GM23338 (cell line): ENCODE data around the gene VCPKMT. TPM values are rescaled to one million over a fixed set of nuclear protein-coding genes. Genes with fewer than 3 reads are reported as not detected.

ENCODE experiments used
- ATAC-seq: fragments of 200-7000 bp; cut with Tn5 transposase; 3 replicates; pipeline ENCODE4 v1.9.1; 2020
- DNase-seq: peaks from one replicate; pipeline ENCODE4 v3.0.0-alpha.2; 2015; ENCODE audit warnings: low spot score
- H2AFZ ChIP-seq: fragments of 200-600 bp; sonication (generic); 2 replicates; pipeline ENCODE4 v1.8.0; 2016; ENCODE audit warnings: antibody characterized with exemption, mild to moderate bottlenecking, moderate library complexity
- H3F3A ChIP-seq: fragments of 200-600 bp; sonication (generic); replicated peaks from 2 replicates; pipeline ENCODE4 v1.8.0; 2017; ENCODE audit warnings: antibody characterized with exemption, mixed run types, low read depth
- H3K27ac ChIP-seq: fragments of 200-600 bp; sonication (generic); 2 replicates; pipeline ENCODE4 v1.6.1; 2016; ENCODE audit warnings: low read depth
- H3K27me3 ChIP-seq: fragments of 200-600 bp; sonication (generic); 2 replicates; pipeline ENCODE4 v1.8.0; 2016; ENCODE audit warnings: mild to moderate bottlenecking, mixed run types, moderate library complexity; ENCODE audit not compliant: insufficient read depth
- H3K36me3 ChIP-seq: fragments of 200-600 bp; sonication (generic); 2 replicates; pipeline ENCODE4 v1.8.0; 2016; ENCODE audit warnings: mild to moderate bottlenecking; ENCODE audit not compliant: insufficient read depth
- H3K4me1 ChIP-seq: fragments of 200-600 bp; sonication (generic); 2 replicates; pipeline ENCODE4 v1.8.0; 2016; ENCODE audit warnings: mild to moderate bottlenecking, moderate library complexity; ENCODE audit not compliant: insufficient read depth
- H3K4me2 ChIP-seq: fragments of 200-600 bp; sonication (generic); 2 replicates; pipeline ENCODE4 v1.7.1; 2017; ENCODE audit warnings: mixed run types
- H3K4me3 ChIP-seq: fragments of 200-600 bp; sonication (generic); 2 replicates; pipeline ENCODE4 v1.6.1; 2016; ENCODE audit warnings: mixed run types
- H3K79me2 ChIP-seq: fragments of 200-600 bp; sonication (generic); replicated peaks from 2 replicates; pipeline ENCODE4 v1.8.0; 2017; ENCODE audit warnings: mild to moderate bottlenecking; ENCODE audit not compliant: insufficient read depth
- H3K9me2 ChIP-seq: fragments of 200-600 bp; sonication (generic); 2 replicates; pipeline ENCODE4 v1.8.0; 2017; ENCODE audit not compliant: insufficient read depth
- H4K20me1 ChIP-seq: fragments of 200-600 bp; sonication (generic); replicated peaks from 2 replicates; pipeline ENCODE4 v1.8.0; 2017; ENCODE audit warnings: mild to moderate bottlenecking; ENCODE audit not compliant: insufficient read depth
- H3K27ac Mint-ChIP-seq: 2 replicates; pipeline ENCODE4 v1.8.0; 2020; ENCODE audit warnings: inconsistent platforms, mild to moderate bottlenecking, moderate library complexity, mixed read lengths
- H3K27me3 Mint-ChIP-seq: 3 replicates; pipeline ENCODE4 v1.8.0; 2022; ENCODE audit warnings: low read depth, mild to moderate bottlenecking, moderate library complexity, mixed read lengths, inconsistent platforms; ENCODE audit not compliant: insufficient read depth, poor library complexity
- H3K36me3 Mint-ChIP-seq: 3 replicates; pipeline ENCODE4 v1.8.0; 2021; ENCODE audit warnings: low read depth, mild to moderate bottlenecking, inconsistent platforms, moderate library complexity, mixed read lengths
- H3K4me1 Mint-ChIP-seq: 3 replicates; pipeline ENCODE4 v1.8.0; 2020; ENCODE audit warnings: mild to moderate bottlenecking, inconsistent platforms, mixed read lengths
- H3K4me3 Mint-ChIP-seq: 3 replicates; pipeline ENCODE4 v1.8.0; 2021; ENCODE audit warnings: moderate library complexity, mild to moderate bottlenecking, inconsistent platforms, mixed read lengths
- H3K9me3 Mint-ChIP-seq: 3 replicates; pipeline ENCODE4 v1.8.0; 2020; ENCODE audit warnings: moderate library complexity, mild to moderate bottlenecking, inconsistent platforms, mixed read lengths
- POLR2AphosphoS5 ChIP-seq: IDR thresholded peaks from 2 replicates; pipeline ENCODE4 v1.6.1; 2016; ENCODE audit warnings: antibody characterized with exemption, low read depth
- ZNF114 ChIP-seq: fragments of 250-450 bp; sonication (Bioruptor Pico); IDR thresholded peaks from 2 replicates; pipeline ENCODE4 v1.5.0; 2020; ENCODE audit warnings: mild to moderate bottlenecking, moderate library complexity
- polyA plus RNA-seq: library from polyadenylated mRNA; unstranded; fragments of >200 nt; fragmentation: Nextera tagmentation; extraction: Ambion mirVana; gene quantifications from 2 replicates; pipeline ENCODE4 v1.2.1, GENCODE V29; 2016
- total RNA-seq: library from RNA; depleted of rRNA; stranded (reverse); fragments of >200 nt; shearing (Covaris generic); gene quantifications from 2 replicates; pipeline ENCODE4 v1.2.3, GENCODE V29; 2014
- TF ChIP-seq, protein P1 (sequence below): fragments of 250-450 bp; sonication (Bioruptor Pico); IDR thresholded peaks from 2 replicates; pipeline ENCODE4 v1.5.0; 2020; ENCODE audit warnings: mild to moderate bottlenecking, moderate library complexity
- TF ChIP-seq, protein P2 (sequence below): IDR thresholded peaks from 2 replicates; pipeline ENCODE4 v1.6.1; 2016; ENCODE audit warnings: antibody characterized with exemption
- TF ChIP-seq, protein P3 (sequence below): IDR thresholded peaks from one replicate; pipeline ENCODE4 v1.6.1; 2018; ENCODE audit warnings: antibody characterized with exemption; ENCODE audit not compliant: unreplicated experiment

The VCPKMT gene
- total and polyA plus RNA-seq, 2 experiments from 2014 or later, result 12.3 to 15.8 TPM

DNA sequence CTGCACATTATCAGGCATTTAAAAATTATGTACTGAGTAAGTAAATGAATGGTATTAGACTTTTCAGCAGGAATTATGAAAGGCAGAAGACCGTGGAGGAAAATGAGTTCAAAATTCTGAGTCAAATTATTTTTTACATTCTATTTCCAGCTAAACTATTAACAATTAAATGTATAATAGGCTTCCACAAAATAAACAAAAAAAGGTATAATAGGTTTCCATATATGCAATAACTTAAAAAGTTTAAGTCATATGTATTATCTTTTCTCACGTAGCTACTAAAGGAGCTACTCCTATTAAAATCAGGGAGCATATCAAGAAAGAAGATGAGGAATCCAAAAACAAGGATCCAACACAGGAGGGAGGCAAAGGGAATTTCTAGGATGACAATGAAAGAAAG is 11.4 kb upstream of the VCPKMT start (continued):
- TF ChIP-seq, protein P1, sequence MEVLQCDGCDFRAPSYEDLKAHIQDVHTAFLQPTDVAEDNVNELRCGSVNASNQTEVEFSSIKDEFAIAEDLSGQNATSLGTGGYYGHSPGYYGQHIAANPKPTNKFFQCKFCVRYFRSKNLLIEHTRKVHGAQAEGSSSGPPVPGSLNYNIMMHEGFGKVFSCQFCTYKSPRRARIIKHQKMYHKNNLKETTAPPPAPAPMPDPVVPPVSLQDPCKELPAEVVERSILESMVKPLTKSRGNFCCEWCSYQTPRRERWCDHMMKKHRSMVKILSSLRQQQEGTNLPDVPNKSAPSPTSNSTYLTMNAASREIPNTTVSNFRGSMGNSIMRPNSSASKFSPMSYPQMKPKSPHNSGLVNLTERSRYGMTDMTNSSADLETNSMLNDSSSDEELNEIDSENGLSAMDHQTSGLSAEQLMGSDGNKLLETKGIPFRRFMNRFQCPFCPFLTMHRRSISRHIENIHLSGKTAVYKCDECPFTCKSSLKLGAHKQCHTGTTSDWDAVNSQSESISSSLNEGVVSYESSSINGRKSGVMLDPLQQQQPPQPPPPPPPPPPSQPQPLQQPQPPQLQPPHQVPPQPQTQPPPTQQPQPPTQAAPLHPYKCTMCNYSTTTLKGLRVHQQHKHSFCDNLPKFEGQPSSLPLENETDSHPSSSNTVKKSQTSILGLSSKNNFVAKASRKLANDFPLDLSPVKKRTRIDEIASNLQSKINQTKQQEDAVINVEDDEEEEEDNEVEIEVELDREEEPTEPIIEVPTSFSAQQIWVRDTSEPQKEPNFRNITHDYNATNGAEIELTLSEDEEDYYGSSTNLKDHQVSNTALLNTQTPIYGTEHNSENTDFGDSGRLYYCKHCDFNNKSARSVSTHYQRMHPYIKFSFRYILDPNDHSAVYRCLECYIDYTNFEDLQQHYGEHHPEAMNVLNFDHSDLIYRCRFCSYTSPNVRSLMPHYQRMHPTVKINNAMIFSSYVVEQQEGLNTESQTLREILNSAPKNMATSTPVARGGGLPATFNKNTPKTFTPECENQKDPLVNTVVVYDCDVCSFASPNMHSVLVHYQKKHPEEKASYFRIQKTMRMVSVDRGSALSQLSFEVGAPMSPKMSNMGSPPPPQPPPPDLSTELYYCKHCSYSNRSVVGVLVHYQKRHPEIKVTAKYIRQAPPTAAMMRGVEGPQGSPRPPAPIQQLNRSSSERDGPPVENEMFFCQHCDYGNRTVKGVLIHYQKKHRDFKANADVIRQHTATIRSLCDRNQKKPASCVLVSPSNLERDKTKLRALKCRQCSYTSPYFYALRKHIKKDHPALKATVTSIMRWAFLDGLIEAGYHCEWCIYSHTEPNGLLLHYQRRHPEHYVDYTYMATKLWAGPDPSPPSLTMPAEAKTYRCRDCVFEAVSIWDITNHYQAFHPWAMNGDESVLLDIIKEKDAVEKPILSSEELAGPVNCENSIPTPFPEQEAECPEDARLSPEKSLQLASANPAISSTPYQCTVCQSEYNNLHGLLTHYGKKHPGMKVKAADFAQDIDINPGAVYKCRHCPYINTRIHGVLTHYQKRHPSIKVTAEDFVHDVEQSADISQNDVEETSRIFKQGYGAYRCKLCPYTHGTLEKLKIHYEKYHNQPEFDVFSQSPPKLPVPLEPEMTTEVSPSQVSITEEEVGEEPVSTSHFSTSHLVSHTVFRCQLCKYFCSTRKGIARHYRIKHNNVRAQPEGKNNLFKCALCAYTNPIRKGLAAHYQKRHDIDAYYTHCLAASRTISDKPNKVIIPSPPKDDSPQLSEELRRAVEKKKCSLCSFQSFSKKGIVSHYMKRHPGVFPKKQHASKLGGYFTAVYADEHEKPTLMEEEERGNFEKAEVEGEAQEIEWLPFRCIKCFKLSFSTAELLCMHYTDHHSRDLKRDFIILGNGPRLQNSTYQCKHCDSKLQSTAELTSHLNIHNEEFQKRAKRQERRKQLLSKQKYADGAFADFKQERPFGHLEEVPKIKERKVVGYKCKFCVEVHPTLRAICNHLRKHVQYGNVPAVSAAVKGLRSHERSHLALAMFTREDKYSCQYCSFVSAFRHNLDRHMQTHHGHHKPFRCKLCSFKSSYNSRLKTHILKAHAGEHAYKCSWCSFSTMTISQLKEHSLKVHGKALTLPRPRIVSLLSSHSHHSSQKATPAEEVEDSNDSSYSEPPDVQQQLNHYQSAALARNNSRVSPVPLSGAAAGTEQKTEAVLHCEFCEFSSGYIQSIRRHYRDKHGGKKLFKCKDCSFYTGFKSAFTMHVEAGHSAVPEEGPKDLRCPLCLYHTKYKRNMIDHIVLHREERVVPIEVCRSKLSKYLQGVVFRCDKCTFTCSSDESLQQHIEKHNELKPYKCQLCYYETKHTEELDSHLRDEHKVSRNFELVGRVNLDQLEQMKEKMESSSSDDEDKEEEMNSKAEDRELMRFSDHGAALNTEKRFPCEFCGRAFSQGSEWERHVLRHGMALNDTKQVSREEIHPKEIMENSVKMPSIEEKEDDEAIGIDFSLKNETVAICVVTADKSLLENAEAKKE, result no peak
- TF ChIP-seq, protein P2, sequence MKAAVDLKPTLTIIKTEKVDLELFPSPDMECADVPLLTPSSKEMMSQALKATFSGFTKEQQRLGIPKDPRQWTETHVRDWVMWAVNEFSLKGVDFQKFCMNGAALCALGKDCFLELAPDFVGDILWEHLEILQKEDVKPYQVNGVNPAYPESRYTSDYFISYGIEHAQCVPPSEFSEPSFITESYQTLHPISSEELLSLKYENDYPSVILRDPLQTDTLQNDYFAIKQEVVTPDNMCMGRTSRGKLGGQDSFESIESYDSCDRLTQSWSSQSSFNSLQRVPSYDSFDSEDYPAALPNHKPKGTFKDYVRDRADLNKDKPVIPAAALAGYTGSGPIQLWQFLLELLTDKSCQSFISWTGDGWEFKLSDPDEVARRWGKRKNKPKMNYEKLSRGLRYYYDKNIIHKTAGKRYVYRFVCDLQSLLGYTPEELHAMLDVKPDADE, result no peak

DNA sequence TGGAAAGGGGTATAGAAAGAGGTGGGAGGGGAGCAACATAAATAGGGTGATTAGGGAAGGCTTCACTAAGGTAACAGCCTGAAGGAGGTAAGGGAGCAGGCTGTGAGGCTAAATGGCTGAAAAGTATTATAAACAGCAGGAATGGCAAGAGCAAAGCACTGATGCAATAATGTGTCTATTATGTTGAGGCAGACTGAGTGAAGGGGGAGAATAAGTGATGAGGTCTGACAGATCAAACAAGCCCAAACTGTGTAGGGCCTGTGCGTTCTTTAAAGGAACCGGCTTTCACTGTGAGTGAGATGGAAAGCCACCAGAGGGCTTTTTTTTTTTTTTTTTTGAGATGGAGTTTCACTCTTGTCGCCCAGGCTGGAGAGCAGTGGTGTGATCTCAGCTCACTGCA is 6.7 kb upstream of the VCPKMT start:
- Histone ChIP-seq H3K4me3 (no peak overlapping the region), H3K9me2 (no peaks in the 10 kb centered on the region), H3K36me3 (no peaks in the 10 kb centered on the region), H3F3A (no peaks in the 10 kb centered on the region), H3K27ac (no peak overlapping the region), H2AFZ (no peak overlapping the region), H3K27me3 (no peaks in the 10 kb centered on the region), H3K4me2 (no peak overlapping the region), H3K4me1 (no peaks in the 10 kb centered on the region), H4K20me1 (no peaks in the 10 kb centered on the region), H3K79me2 (no peaks in the 10 kb centered on the region)
- Mint-ChIP-seq H3K9me3 (no peaks in the 10 kb centered on the region), H3K4me1 (peaks cover 9% of the 10 kb centered on the region), H3K27me3 (no peaks in the 10 kb centered on the region), H3K4me3 (no peak overlapping the region), H3K27ac (no peak overlapping the region), H3K36me3 (no peaks in the 10 kb centered on the region)
- ATAC-seq (peak; percentile 71), DNase-seq (no peak)
- TF ChIP-seq, protein P3, sequence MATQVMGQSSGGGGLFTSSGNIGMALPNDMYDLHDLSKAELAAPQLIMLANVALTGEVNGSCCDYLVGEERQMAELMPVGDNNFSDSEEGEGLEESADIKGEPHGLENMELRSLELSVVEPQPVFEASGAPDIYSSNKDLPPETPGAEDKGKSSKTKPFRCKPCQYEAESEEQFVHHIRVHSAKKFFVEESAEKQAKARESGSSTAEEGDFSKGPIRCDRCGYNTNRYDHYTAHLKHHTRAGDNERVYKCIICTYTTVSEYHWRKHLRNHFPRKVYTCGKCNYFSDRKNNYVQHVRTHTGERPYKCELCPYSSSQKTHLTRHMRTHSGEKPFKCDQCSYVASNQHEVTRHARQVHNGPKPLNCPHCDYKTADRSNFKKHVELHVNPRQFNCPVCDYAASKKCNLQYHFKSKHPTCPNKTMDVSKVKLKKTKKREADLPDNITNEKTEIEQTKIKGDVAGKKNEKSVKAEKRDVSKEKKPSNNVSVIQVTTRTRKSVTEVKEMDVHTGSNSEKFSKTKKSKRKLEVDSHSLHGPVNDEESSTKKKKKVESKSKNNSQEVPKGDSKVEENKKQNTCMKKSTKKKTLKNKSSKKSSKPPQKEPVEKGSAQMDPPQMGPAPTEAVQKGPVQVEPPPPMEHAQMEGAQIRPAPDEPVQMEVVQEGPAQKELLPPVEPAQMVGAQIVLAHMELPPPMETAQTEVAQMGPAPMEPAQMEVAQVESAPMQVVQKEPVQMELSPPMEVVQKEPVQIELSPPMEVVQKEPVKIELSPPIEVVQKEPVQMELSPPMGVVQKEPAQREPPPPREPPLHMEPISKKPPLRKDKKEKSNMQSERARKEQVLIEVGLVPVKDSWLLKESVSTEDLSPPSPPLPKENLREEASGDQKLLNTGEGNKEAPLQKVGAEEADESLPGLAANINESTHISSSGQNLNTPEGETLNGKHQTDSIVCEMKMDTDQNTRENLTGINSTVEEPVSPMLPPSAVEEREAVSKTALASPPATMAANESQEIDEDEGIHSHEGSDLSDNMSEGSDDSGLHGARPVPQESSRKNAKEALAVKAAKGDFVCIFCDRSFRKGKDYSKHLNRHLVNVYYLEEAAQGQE, result no peak
- TF ChIP-seq POLR2AphosphoS5 (no peak), ZNF114 (CRISPR knock-in tag) (no peak)
- TF ChIP-seq, protein P1, result no peak
